Measurements from ENCODE around the gene RASGRF2.

RASGRF2 gene

DNA sequence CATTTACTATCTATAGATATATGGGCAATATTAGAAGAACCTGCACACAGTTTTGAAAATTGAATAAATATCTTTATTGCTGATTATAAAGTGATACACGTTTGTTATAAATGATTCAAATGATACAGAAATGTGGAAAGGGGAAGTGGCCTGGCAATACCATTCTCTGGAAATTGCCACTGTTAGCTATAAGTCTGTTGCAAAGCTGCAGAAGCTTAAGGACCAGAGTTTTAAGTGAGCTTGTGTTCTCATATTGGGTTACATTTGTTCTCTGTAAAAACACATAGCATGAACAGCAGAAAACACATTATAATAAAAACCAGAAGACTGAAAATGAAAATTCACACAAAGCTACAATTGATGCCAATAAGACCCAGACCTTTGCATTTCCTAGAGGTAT is 59.6 kb downstream of the RASGRF2 start:
- no peak for DNase-seq (ENCODE audit: low read depth)

DNA sequence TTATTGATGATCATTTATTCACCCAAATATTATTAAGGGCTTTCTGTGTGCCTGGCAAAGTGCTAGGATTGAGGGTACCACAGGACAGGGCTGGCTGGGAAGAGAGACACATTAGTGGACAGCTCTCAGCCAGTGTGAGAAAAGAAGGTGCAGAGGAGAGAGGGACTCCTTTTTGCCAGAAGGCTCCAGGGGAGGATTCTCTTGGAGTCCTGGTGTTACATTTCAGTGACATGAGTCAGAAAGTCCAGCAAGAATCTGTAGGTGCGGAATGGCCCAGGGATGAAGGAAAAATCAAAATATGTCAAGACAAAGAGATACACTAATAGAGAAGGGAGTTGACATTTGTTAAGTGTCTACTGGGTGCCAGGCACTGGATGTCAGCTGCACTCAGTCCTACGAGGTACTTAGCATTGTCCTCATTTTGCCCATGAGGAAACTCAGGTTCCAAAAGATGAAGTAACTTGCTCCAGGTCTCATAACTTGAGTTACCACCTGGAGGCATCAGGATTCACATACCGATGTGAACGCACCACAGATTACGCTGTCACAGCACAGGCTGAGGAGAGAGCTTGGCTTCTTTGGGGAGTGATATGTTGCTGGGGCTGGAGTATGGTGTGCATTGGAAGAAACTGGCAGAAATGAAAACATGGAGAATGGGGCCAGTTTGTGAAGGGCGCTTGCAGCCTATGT is 60.5 kb downstream of the RASGRF2 start:
- DNase-seq (ENCODE audit: low read depth), result no peak
- TF ChIP-seq, protein P1, sequence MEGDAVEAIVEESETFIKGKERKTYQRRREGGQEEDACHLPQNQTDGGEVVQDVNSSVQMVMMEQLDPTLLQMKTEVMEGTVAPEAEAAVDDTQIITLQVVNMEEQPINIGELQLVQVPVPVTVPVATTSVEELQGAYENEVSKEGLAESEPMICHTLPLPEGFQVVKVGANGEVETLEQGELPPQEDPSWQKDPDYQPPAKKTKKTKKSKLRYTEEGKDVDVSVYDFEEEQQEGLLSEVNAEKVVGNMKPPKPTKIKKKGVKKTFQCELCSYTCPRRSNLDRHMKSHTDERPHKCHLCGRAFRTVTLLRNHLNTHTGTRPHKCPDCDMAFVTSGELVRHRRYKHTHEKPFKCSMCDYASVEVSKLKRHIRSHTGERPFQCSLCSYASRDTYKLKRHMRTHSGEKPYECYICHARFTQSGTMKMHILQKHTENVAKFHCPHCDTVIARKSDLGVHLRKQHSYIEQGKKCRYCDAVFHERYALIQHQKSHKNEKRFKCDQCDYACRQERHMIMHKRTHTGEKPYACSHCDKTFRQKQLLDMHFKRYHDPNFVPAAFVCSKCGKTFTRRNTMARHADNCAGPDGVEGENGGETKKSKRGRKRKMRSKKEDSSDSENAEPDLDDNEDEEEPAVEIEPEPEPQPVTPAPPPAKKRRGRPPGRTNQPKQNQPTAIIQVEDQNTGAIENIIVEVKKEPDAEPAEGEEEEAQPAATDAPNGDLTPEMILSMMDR (IDR thresholded peaks at IDR 0.05; ENCODE audit: low read depth, low read length, missing control alignments), result no peak
- H3K4me3 ChIP-seq (ENCODE audit: low read depth, low read length), result no peak overlapping the region

More for the DNA sequence above, 59.6 kb downstream of the RASGRF2 start:
- no peak overlapping the region for H3K4me3 ChIP-seq (ENCODE audit: low read depth, low read length)
- TF ChIP-seq, protein P1 (IDR thresholded peaks at IDR 0.05; ENCODE audit: low read depth, low read length, missing control alignments), result no peak

DNA sequence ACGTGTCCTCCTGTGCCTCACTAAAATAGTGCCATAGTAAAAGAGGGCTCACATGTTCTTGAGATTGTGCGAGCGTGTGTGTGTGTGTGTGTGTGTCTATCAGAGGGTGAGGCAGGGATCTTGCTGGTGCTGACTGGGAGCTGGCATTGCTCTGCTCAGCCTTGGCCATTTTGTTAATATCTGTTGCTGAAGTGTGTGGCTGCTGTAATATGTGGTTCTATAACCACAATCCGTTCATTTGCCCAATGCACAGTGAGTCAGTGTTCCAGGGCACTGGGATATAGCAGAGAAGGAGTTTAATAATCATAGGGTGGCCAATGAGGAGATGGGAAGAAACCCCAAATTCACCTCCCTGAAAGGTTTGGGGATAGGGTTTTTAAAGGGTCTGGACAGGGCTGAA is 61.3 kb downstream of the RASGRF2 start:
- H3K4me3 ChIP-seq (ENCODE audit: low read depth, low read length), result no peak overlapping the region
- DNase-seq (ENCODE audit: low read depth), result no peak
- TF ChIP-seq, protein P1 (IDR thresholded peaks at IDR 0.05; ENCODE audit: low read depth, low read length, missing control alignments), result no peak

DNA sequence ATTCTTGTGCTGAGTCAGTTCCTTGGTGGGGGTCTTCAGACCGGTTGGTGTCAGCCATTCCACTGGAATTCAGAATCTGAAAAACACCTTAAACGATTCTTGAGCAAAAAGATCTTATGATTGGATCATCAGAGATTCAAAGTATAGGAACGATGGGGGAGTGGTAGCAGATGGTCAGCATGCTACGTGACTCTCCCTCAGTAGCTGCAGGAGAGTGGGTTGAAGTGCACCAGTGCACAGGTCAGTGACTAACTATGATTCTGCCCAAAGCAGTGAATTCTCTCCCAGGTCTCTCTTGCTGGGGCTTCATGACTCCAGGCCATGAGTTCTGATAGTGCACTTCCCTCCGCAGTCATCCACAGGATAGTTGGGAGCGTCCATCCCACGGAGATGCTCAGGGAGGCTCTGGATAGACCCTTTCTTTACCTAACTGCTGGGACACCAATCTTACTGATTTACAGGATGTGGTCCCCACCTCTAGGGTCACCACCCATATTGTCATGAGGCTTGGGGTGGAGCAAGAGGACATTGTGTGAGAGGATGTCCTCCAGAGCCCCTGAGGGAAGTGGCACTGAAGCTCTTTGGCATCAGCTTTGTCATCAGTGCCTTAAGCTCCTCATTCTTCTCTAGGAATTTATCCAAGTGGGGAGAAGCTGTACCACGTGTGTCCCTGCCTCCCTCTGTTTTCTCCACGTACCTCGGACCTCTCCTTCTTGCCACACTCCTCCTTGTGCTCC is 62.0 kb downstream of the RASGRF2 start:
- no peak overlapping the region for H3K4me3 ChIP-seq (ENCODE audit: low read depth, low read length)
- DNase-seq (ENCODE audit: low read depth), result no peak
- TF ChIP-seq, protein P1 (IDR thresholded peaks at IDR 0.05; ENCODE audit: low read depth, low read length, missing control alignments), result no peak

DNA sequence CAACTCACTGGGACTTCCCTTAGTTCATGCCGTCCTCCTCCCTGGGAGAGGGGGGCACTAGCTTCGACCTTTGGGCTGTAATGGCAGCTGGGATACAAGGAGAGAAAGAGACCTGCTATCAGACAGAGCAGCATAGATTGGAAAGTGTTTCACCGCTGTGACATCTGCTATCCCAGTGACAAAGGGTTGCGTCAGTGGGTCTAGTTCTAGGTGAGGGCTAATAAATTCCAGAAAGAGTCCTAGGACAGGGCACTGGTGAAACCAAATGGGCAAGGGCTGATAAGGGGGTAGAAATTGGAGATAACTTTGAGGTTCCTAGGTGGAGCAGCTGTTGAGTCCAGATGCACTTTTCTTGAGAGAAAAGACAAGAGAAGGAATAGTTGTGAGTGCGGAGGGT is 62.5 kb downstream of the RASGRF2 start:
- H3K4me3 ChIP-seq (ENCODE audit: low read depth, low read length), result no peak overlapping the region
- TF ChIP-seq, protein P1 (IDR thresholded peaks at IDR 0.05; ENCODE audit: low read depth, low read length, missing control alignments), result no peak
- no peak for DNase-seq (ENCODE audit: low read depth)

DNA sequence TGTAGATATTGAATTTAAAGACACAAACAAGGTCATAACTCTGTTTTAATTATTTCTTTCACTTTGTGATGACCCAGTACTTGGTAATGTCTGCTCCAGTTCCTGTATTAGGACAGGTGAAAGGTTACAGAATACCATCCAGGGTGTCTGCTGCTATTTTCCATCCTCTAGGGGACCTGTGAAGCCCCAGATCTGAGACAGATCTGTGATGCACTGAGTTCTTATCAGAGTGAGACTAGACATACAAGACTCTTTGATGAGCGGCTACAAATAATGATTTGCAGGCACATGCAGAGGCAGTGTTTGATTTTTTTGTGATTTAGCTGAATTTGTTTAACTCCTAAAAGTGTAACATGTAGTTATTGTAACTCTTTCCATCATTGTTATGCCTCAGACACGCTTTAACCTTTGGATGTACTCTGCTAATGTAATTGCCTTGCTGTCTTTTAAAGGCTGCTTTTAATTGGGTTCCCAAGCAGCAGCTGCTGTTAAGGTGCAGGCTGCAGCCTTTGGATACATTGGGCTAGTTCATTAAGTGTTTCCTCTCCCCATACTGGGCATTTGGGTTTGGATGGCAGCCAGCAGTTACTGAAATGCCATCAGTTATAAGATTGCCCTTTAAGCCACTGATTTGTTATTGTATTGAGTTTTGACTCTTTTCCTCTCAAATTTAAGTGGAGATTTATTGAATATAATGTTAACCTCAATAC is 63.3 kb downstream of the RASGRF2 start:
- no peak for DNase-seq (ENCODE audit: low read depth)
- H3K4me3 ChIP-seq (ENCODE audit: low read depth, low read length), result no peak overlapping the region
- TF ChIP-seq, protein P1 (IDR thresholded peaks at IDR 0.05; ENCODE audit: low read depth, low read length, missing control alignments), result no peak
